ENCODE data around the gene RUSF1.
"Not testable (repeated sequence)": the region's sequence is repeated elsewhere in the genome, so short reads cannot be mapped to it uniquely, and the experiment has no call there.

RUSF1 gene

DNA sequence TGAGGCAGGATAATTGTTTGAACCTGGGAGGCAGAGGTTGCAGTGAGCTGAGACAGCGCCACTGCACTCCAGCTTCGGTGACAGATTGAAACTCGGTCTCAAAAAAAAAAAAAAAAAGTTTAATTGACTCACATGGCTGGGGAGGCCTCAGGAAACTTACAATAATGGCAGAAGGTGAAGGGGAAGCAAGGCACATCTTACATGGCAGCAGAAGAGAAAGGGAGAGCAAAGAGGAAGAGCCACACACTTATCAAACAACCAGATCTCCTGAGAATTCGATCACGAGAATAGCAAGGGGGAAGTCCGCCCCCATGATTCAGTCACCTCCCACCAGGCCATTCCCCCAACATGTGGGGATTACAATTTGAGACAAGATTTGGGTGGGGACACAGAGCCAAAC is 62.3 kb downstream of the RUSF1 start:
- not testable (repeated sequence) for DNase-seq

DNA sequence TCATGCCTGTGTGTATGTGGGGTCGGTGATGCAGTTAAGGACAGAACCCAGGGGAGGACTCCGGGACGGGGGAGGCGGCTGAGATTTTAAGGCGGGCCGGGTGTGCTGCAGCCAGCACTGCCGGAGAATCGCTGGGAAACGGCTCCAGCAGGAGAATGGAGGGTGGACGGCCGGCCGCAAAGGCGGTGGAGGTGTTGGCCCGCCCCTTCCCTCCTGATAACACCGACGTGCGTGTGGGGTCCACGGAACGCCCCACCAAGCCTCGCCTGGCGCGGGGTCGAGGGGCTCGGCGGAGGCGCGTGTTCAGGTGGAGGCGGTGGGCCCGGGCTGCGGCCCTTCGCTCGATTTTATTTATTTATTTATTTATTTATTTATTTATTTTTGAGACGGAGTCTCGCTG is 66.2 kb downstream of the RUSF1 start:
- DNase-seq, result no peak

DNA sequence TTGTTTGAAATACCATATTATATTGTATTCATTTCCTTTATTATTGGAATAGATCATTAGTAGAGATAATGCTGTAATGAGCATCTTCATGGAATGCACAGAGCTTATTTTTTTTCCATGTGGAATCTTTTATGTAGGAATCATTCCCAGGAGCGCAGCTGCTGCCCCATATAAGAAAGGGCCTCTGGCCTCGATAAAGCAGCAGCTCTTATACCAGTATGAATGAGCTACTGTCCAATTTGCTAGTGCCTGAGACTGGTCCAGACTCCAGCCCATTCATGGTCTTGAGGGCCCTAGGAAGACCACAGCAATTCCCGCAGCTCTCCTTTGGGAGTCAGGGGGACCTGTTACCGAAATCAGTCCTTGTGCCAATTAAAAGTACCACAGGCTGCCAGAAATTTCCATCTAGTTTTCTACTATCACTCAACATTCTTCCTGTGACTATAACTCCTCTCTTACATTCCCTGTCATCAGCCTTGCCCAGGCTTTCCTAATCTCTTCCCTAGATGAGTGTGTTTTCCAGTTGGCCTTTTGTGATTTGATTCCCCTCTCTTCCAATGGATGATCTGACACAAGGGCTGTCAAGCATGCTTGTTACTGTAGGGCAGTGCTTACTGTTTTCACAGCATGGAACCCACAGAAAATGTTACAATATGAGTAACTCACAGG is 67.5 kb downstream of the RUSF1 start:
- DNase-seq, result no peak

DNA sequence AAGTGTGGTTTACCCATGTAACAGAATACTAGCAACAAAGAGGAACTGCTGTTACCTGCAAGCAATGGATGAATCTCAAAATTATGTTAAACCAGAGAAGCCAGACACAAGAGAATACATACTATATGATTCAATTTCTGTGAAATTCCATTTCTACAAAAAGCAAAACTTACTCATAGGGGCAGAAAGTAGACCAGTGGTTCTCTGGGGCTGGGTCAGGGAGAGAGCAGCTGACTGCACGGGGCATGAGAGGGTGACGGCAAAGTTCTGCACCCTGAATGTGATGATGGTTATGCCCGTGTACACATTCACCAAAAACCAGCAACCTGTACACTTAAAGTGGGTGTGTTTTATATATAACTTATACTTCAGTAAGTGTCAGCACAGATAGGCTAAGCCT is 68.7 kb downstream of the RUSF1 start:
- DNase-seq, result no peak

All from activated CD4-positive, alpha-beta T cell treated with anti-CD3 and anti-CD28 coated beads for 1 hour (primary cell).